AG08395 (cell line): ENCODE results near the gene RPL3.

Experiments
- DNase-seq: peaks from one replicate; pipeline ENCODE4 v3.0.0; 2012; ENCODE audit warnings: mixed read lengths, low spot score

RPL3 gene

DNA sequence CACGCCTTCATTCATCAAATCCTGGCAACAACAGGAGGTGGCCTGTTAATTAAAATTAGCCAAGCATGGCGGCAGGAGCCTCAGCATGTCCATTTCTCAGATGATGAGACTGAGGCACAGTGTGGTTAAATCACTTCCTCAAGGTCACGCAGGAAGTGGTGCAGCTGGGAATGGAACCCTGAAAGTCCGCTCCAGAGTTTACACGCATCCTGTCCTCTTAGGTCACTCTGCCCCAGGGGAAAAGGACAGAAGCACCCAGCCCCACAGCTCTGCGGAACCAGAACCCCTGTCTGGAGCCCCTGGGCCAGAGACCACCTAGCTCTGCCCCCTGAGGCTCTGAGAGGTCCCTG is 19.6 kb downstream of the RPL3 start:
- no peak for DNase-seq

DNA sequence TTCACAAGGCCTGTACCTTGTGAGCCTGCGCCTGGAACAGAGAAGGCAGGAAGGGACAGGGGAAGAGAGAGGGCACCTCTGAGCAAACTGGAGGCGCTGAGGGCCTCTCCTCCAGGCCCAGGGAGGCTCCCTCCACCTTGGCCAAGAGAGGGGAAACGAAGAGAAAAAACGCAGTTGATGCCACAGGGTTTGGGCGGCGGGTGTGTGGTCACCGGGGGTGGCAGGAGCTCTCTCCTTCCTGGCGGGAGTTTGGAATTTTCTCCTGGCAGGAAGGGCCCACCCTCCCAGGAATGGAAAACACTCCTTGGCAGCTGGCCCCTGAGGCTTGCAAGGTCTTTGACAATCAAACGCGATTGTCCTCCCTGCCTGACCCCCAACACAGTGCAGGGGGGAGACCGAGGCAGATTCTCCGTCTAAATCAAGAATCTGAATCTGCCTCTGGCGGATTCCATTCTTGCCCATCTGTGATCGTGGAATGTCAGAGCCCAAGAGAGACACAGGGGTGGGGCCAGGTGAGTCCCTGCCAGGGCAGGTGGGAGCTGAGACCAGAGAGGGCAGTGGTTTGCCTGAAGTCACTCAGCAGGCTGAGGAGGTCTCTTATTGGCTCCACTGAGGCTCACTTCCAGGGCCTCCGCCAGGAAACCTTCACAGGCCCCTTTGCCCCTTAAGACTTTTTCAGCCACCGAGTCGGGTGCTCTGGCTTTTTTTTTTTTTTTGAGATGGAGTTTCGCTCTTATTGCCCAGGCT is 21.0 kb downstream of the RPL3 start:
- DNase-seq, result no peak

DNA sequence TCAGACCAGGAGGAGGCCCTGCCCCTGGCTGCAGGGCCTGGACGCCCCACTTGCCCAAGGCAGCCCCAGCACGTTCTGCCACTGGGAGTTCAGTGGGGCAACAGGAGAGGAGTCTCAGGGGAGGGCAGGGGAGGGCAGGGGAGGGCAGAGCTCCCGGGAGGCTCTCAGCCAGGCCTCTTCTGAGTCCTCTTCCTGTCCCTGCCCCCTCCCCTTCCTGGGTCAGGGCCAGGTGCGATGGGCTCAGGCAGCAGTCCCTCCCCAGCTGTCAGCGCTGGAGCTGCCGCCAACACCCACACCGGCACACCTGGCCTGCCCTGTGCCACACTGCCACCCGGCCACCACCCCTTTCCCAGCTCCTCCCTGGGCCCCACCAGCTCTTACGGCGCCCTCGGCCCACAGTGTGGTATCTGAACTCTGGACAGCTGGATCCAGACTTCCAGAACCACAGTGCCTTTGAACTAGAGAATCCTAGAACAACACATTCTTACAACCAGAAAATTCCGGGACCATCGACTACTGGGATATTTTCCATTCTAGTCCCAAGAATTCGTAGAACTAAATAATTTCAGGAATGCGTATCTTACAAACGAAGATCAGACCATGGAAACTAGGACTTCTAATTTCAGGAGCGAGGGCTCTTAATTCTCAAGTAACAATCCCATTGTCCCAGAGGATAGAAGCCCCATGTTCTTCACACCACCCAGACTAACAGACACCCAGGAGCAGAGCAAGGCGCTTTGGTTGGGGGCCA is 21.8 kb downstream of the RPL3 start:
- DNase-seq, result no peak

DNA sequence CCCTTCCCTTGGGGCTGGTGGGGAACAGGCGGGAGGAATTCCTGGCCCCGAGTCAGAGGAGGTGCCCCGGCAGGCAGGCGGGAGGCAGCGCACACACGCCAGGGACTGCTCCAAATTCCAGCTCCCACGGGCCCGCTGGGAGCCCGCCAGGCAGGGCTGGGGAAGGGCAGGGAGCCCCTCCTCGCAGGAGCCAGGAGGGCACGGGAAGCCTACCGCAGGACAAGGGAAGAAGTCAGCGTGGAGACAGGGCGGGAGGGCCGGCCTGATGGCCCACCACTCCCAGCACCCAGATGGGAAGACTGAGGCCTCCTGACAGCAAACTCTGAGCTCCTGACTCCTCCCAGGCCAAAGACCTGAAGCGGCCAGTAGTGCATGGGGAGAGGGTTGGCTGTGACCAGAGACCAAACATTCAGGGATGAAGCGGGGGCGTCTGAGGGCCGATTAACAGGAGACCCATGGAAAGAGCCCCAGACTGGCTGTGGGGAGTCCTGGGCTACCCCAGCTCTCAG is 22.4 kb downstream of the RPL3 start:
- no peak for DNase-seq

DNA sequence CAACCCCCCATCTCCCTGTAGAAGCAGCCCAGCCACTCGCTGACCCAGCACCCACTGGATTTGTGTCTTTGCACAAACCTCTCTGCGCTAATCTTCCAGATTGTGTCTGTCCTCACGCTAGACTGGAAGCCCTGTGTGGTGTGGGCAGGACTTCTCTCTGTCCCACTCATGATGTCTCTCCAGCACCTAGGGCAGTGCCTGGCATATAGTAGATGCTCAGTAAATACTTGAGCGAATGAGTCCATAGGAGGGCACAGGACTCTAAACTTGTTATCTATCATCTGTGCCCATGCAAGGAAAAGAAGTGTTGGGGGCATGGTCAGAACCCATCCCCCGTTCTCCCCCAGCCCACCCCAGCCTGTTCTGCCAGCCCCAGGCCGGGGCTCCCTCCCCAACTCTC is 22.9 kb downstream of the RPL3 start:
- no peak for DNase-seq

DNA sequence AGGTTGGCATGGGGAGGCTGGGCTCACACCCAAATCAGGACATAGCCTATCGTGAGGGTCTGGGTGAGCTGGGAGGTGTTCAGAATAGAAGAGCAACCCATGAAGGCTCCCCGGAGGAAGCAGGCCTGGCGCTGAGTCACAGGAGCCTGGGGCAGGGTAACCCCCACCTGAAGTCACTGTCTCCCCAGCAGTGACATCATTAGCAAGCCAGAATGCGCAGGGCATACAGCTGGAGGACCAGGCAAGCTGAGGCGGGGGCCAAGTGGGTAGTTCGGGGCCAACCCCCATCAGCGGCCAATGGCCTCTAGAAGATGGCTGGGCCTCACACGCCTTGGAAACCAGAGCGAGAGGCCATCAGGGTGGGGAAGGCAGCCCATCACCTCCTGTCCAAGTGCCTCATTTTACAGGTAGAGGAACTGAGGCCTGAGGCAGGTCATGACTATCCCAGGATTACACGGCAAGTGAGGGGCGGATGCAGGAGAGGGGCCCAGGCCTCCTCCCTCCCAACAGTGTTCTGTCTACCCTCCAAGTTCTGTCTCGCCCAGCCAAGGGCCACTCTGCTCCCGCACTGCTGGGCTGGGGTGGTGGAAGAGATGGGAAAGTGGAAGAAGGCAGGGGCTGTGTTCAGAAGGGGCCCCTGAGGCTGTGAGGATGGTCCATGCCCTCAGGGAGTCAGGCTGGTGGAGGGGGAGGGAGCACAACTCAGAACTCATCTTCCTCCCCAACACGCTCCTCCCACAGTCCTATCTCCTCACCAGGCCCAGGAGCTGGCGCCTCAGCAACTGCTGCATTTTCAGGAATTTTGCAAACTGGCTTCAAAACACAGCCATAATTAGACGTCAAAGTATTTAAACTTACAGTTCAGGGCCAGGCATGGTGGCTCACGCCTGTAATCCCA is 24.6 kb downstream of the RPL3 start:
- DNase-seq, result no peak

DNA sequence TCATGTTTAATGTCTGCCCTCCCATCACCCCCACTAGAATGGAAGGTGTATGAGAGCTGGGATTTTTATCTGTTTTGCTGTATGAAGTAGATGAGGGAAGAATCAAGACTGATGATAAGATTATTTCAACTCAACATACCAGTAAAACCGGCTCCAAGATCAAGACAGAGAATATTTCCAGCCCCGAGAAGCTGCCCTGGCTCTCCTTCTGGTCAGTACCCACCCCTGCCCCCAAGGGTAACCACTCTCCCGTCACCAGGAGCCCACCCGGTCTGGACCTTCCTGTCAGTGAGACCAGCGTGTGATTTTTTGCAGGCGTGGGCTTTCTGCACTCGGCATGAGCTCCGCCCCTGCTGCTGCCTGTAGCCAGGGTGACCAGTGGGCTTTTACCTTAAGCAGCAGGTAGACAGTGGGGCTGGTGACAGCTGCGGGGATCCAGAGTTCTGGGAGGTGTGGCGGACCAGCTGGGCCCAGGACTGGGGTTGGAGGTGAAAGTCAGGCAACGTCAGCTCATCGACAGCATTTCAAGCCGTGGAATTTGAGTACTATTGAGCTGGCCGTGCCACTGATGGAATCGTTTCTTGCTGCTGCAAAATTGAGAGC is 25.6 kb downstream of the RPL3 start:
- no peak for DNase-seq

DNA sequence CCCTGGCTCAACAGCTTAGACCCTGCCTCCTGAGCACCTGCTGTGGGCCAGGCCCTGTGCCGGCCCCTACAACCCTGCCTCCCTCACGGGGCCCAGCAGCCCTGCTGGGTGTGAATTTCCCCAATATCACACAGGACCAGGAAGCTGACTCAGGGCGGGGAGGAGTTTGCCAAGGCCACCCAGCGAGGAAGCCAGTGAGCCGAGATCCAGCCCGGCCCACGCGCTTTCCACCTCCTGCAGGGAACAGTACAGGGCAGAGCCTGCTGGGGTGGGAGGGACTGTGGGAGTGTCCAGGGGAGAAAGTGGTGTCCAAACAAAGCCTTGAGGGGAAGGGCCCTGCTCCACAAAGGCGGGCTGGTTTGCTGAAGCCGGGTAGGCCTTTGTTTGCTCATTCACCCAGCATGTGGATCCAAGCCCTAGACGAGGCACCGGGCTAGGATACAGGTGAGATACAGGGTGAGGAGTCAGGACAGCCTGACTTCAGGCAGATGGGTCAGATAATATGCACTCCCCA is 26.8 kb downstream of the RPL3 start:
- DNase-seq, result peak; percentile 92

DNA sequence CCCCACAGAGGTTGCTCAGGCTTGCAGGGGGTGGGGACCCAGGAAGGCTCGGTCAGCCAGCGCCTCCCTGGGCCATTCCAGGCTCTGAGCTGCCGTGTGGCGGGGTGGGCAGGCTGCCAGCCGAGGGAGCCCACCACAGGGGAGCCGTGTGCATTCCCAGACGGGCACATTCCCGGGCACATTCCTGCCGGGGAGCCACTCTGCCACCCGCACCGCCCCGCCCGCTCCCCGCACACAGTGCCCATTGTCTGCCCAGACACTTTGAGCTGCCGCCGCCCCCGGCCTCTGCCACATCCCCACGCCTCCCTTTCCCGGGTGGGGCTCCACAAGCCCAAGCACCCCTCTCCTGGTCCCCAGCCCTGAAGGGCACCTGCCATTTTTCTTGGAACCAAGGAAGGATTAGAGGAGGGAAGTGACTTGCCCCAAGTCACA is 27.4 kb downstream of the RPL3 start:
- no peak for DNase-seq

DNA sequence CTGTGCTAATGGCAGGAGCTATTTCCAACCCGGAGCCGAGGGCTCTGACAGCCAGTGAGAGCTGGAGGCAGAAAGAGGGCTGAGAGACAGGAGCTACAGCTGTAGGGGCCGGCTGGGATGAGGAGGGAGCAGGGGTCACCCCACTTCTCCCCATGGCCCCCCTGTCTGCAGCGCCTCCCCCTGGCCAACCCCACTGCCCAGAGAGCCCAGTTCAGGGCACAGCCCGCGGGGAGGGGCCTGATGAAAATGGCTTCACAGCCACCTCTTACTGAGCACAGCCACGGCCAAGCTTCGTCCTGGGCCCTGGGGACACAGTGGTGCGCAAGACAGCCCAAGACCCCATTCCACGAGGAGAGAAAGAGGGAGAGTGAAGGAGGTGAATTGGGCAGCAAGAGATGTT is 27.9 kb downstream of the RPL3 start:
- DNase-seq, result no peak

DNA sequence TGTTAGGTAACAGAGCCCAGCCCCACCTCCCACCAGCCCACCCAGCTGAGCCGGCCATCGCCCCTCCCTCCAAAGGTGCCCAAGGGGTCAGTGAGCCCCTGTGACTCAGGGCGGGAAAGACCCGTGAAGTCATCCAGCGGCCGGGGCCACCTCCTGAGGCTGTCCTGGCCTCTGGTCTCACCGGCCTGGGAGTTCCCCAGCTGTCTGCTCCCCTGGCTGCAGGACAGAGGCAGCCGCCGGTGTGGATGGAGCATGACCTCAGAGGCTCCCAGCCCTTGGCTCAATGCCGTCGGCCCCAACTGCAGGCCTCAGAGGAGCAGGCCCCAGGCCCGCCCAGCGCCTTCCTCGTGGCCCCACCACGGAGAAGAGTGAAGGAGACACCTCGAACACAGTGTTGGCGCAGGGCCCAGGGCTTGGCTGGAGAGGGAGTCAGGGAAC is 28.7 kb downstream of the RPL3 start:
- DNase-seq, result no peak

DNA sequence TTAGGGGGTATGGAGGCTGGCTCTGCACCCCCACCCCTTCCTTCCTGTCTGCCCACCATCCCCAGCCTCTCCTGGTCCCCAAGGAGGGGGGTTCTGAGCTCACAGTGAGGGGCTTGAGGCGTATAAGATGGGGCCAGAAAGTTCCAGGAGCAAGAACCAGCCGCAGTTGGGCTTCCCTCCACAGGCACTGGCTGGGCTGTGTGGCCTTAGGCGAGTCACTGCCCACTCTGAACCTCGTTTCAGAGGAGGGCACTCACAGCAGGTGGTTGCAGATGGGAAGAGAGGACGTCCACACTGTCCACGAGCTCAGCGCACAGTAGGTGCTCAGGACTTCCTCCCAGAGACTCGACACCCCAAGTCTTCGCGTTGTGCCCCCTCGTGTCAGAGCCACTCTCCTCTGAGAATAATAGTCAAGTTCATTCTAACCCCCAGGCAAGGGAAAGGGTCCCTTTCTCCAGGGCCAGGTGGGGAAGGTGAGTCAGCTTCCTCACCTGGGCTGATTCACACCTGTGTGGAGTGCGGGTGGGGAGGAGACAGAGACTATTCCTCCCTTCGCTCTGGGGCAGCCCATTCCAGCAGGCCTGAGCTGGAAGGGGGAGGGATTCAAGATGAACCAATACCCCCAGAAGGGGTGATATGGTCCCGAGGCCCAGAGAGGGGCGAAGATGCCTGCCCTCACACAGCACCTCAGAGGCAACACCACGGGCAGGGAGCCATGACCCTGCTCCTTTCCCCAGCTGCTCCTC is 29.3 kb downstream of the RPL3 start:
- no peak for DNase-seq

DNA sequence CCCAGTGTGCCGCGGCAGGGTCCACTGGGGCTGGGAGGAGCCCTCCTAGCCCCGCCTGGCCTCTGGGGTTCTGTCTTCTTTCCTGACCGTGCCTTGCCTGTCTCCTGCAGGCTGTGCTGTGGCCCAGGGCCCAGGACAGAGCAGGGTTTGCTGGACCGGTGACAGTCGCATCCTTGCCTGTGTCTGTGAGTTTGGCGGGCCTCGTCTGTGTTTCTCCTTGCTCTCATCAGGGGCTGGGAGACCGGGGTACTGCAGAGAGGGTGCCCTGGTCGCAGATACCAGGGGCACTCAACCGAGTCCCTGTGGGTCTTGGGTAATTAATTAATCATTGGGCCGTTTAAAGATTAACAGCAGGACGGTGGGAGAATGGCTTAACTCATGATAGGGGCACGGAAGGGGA is 29.9 kb downstream of the RPL3 start:
- DNase-seq, result no peak

DNA sequence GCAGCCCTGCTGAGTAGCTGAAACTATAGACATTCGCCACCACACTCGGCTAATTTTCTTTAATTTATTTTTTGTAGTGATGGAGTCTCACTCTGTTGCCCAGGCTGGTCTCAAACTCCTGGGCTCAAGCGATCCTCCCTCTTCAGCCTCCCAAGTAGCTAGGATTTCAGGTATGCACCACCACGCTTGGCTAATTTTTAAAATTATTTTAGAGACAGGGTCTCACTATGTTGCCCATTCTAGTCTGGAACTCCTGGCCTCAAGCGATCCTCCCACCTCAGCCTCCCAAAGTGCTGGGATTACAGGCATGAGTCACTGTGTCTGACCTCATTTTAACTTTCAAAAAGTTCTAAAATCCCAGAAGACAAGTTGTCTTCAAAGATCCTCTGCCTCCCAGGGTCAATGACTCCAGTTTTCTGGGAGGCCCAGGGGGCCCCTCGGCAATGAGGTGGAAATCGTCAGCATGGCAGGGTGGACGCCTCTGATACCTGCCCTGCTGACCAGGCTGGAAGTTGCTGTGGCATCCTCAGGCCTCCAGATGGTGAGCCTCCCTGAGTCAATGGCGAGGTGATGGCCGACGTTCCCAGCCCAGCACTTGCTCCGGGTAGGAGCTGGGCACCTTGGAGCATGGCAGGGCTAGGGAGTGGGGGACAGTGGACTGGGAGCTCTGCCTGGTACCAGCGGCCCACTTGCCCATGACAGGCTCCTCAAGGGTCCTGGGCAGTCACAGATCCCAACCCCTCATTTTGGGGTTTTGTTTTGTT is 31.1 kb downstream of the RPL3 start:
- no peak for DNase-seq

DNA sequence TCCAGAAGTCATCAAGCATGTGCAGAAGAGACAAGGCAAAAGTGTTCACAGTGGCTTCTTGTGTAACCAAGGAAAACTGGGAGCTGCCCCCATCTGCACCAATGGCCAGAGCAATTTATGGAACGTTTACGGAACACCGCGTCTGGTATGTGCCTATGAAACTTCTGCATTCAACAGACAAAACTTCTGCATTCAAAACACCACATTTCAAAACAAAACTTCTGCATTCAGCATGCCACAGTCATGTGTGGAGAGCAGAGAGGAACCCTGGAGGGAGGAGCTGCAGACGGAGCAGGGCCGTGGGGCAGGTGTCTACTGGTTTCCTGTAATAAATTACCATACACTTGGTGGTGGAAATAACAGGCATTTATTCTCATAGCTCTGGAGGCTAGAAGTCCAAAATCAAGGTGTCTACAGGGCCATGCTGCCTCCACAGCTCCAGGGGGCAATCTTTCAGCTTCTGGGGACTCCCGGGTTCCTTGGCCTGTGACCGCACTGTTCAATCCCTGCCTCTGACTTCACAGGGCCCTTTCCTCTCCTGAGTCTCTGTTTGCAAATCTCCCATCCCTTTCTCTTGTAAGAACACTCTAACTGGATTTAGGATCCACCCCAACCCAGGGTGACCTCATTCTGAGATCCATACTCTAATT is 32.2 kb downstream of the RPL3 start:
- no peak for DNase-seq

DNA sequence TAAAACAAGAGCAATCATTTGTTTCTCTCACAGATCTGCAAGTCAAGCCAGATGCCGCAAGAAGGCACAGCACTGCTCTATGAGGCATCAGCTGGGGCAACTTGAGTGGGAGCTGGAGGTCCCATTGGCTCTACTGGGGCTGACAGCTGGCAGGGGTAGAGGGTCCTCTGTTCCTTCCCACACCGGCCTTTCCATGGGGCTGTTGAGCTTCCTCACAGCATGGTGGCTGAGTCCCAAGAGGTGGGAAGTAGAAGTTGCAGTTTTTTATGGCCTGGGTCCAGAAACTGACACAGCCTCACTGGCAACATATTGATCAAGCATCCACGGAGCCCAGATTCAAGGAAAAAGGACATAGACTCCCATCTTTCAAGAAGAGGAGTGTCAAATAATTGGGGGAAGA is 34.4 kb downstream of the RPL3 start:
- DNase-seq, result no peak

DNA sequence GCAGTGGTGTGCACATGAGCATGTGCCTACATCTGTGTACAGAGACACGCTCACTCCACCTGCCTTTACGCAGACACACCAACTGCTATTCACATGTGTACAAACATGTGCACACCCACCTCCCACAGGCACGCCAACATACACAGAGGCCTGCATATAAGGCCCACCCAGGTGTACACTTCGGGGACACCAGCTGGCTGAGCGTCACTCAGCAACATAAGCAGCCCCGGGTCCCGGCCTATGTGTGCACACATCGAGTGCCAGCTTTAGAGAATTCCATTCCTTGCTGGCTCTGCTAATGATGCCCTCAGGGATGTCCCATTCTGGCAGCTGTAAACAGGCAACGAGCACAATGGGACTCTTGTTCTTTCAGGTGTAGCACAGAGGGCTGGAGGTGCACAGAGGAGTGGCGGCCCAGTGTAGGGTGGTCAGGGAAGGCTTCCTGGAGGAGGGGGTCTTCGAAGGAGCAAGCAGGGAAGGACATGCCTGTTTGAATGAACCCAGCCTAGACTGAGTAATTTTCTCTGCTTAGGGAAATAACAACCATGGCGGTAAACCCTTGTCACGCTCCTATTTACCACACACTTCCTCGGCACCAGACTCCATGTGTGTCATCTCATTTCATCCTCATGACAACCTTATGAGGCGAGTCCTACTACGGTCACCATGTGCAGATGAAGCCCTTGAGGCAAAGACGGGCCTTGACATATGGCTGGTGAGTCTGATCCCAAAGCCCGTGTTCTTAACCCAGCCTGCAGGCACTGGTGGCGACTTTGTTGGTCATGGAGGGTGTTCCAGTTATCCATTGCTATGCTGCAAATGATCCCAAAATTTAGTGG is 35.1 kb downstream of the RPL3 start:
- no peak for DNase-seq

DNA sequence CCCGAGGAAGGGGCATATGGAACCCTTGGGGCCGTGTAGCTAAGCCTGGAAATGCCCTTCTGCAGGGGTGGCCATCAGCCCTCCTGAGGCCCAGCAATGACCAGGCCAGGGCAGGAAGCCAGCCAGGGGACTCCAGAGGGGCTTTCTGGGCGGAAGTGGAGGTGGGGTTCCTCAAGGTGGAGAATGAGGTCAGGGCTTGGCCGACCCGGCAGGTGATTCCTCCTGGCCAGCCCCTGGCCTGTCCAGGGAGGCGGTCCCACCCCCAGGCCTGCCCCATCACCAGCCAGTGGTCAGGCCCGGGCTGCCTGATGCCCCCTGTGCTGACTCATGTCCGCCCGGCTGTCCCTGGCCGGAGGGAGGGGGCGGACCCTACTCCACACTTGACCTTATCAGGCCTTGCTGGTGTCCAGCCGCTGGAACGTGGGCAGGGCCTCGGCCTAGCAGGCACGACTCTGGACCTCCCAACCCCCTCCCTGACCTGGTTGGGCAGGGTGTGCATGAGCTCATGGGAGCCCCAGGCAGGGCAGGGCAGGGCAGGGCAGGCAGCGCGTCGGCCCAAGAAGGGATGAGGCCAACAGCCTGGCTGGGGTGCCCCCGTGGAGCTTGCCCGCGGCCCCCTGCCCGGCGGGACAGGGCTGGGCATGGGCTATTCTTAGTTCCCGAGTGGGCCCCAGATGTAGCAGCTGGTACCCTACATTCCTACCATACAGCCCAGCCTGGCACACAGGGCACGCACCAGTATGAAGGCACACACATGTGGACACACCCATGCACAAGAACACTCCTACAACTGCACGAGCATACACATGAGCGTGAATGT is 35.9 kb downstream of the RPL3 start:
- no peak for DNase-seq
